IMR-90 (cell line): ENCODE results near the gene STXBP4. TPM values are rescaled to one million over a fixed set of nuclear protein-coding genes. Genes with fewer than 3 reads are reported as not detected.

ENCODE experiments used
- ATAC-seq: fragments of 200-7000 bp; cut with Tn5 transposase; 2 replicates; pipeline ENCODE4 v1.9.1; 2020; ENCODE audit warnings: low read depth, mild to moderate bottlenecking, moderate library complexity
- BruUV-seq: library from RNA; stranded (reverse); fragments of 400-500 nt; replicated peaks from 2 replicates; lab custom pipeline; 2021; lab: Mats Ljungman, UMichigan
- CTCF ChIA-PET: fragments of 300-600 bp; formaldehyde crosslinking; extraction: SDS; loops from one replicate; lab custom pipeline; 2021; ENCODE audit warnings: antibody characterized with exemption; lab: Yijun Ruan, JAX
- POLR2A ChIA-PET: fragments of 300-600 bp; sonication (Branson Sonifier 250); formaldehyde crosslinking; loops from one replicate; lab custom pipeline; 2022; ENCODE audit warnings: antibody characterized with exemption; ENCODE audit not compliant: unreplicated experiment; lab: Charles Lee
- DNase-seq: peaks from one replicate; pipeline ENCODE4 v3.0.0; 2013
- H2AFZ ChIP-seq: replicated peaks from 2 replicates; pipeline ENCODE3; 2013; ENCODE audit warnings: low read length, mild to moderate bottlenecking; ENCODE audit not compliant: poor library complexity
- H2AK5ac ChIP-seq: 2 replicates; pipeline ENCODE4 v1.6.1; 2013; ENCODE audit warnings: low read depth, low read length, inconsistent platforms
- H2AK9ac ChIP-seq: replicated peaks from 2 replicates; pipeline ENCODE3; 2013; ENCODE audit warnings: mild to moderate bottlenecking, low read depth, low read length, moderate library complexity; ENCODE audit not compliant: poor library complexity
- H2BK120ac ChIP-seq: 2 replicates; pipeline ENCODE4 v1.6.1; 2013; ENCODE audit warnings: low read depth, low read length, inconsistent platforms
- H2BK15ac ChIP-seq: 3 replicates; pipeline ENCODE4 v1.6.1; 2013; ENCODE audit warnings: low read depth, low read length, inconsistent platforms
- H2BK20ac ChIP-seq: 2 replicates; pipeline ENCODE4 v1.6.1; 2013; ENCODE audit warnings: low read depth, mild to moderate bottlenecking, inconsistent platforms, low read length, moderate library complexity
- H2BK5ac ChIP-seq: 2 replicates; pipeline ENCODE4 v1.6.1; 2013; ENCODE audit warnings: mild to moderate bottlenecking, low read depth, low read length, inconsistent platforms; ENCODE audit not compliant: poor library complexity, severe bottlenecking
- H3K14ac ChIP-seq: replicated peaks from 2 replicates; pipeline ENCODE4 v1.6.1; 2013; ENCODE audit warnings: low read depth, low read length, inconsistent platforms
- H3K18ac ChIP-seq: 2 replicates; pipeline ENCODE4 v1.6.1; 2013; ENCODE audit warnings: low read depth, low read length, control low read depth
- H3K23ac ChIP-seq: 2 replicates; pipeline ENCODE4 v1.6.1; 2013; ENCODE audit warnings: low read depth, low read length, inconsistent platforms
- H3K27ac ChIP-seq: 2 replicates; pipeline ENCODE4 v1.5.1; 2013; ENCODE audit warnings: mild to moderate bottlenecking, control low read depth, low read length; ENCODE audit not compliant: insufficient read depth
- H3K27me3 ChIP-seq: 2 replicates; pipeline ENCODE4 v1.6.1; 2013; ENCODE audit warnings: low read length; ENCODE audit not compliant: control insufficient read depth, insufficient read depth
- H3K36me3 ChIP-seq: 2 replicates; pipeline ENCODE4 v1.6.1; 2013; ENCODE audit warnings: low read length, mixed read lengths; ENCODE audit not compliant: control insufficient read depth, insufficient read depth
- H3K4ac ChIP-seq: 2 replicates; pipeline ENCODE4 v1.6.1; 2013; ENCODE audit warnings: low read depth, low read length, inconsistent platforms
- H3K4me1 ChIP-seq: 2 replicates; pipeline ENCODE4 v1.6.1; 2013; ENCODE audit warnings: low read length, mixed read lengths; ENCODE audit not compliant: control insufficient read depth, insufficient read depth
- H3K4me2 ChIP-seq: 2 replicates; pipeline ENCODE4 v1.6.1; 2013; ENCODE audit warnings: low read depth, mild to moderate bottlenecking, control low read depth, low read length, moderate library complexity
- H3K4me3 ChIP-seq: 2 replicates; pipeline ENCODE4 v1.5.1; 2013; ENCODE audit warnings: low read depth, mild to moderate bottlenecking, control low read depth, low read length, moderate library complexity; ENCODE audit not compliant: insufficient read depth
- H3K56ac ChIP-seq: 2 replicates; pipeline ENCODE4 v1.6.1; 2013; ENCODE audit warnings: low read length, inconsistent platforms; ENCODE audit not compliant: insufficient read depth; ENCODE audit errors: extremely low read depth
- H3K79me1 ChIP-seq, 2 experiments: 2 replicates each; pipeline ENCODE4 v1.6.1; 2013; ENCODE audit warnings: low read length in 2 of 2, inconsistent platforms in 1 of 2, low read depth in 1 of 2
- H3K9ac ChIP-seq: 2 replicates; pipeline ENCODE4 v1.6.1; 2013; ENCODE audit warnings: low read depth, low read length, control low read depth
- H3K9me1 ChIP-seq: 2 replicates; pipeline ENCODE4 v1.6.1; 2013; ENCODE audit warnings: low read length, inconsistent platforms; ENCODE audit not compliant: insufficient read depth
- H3K9me3 ChIP-seq: 2 replicates; pipeline ENCODE4 v1.6.1; 2013; ENCODE audit warnings: low read length; ENCODE audit not compliant: control insufficient read depth, insufficient read depth
- H4K20me1 ChIP-seq: 2 replicates; pipeline ENCODE4 v1.6.1; 2013; ENCODE audit warnings: low read length, inconsistent platforms; ENCODE audit not compliant: insufficient read depth
- H4K5ac ChIP-seq: 2 replicates; pipeline ENCODE4 v1.6.1; 2013; ENCODE audit warnings: mild to moderate bottlenecking, low read depth, low read length, control low read depth
- H4K8ac ChIP-seq, 2 experiments: 2 replicates each; pipeline ENCODE4 v1.6.1; 2013; ENCODE audit warnings: low read depth in 2 of 2, low read length in 2 of 2, control low read depth in 1 of 2, inconsistent platforms in 1 of 2
- H4K91ac ChIP-seq: 2 replicates; pipeline ENCODE4 v1.6.1; 2013; ENCODE audit warnings: low read depth, low read length, inconsistent platforms; ENCODE audit not compliant: insufficient read depth
- BHLHE40 ChIP-seq: fragments of 150-350 bp; IDR thresholded peaks from 2 replicates; pipeline ENCODE4 v1.6.1; 2016; ENCODE audit warnings: mild to moderate bottlenecking, low read depth, low read length
- CEBPB ChIP-seq: IDR thresholded peaks from 2 replicates; pipeline ENCODE4 v1.6.1; 2012; ENCODE audit warnings: low read depth, low read length, improper control_type of control experiment
- CHD1 ChIP-seq: IDR thresholded peaks from 2 replicates; pipeline ENCODE4 v1.6.1; 2012; ENCODE audit warnings: low read depth, low read length, improper control_type of control experiment
- ELK1 ChIP-seq: fragments of 150-350 bp; IDR thresholded peaks from 2 replicates; pipeline ENCODE4 v1.6.1; 2016; ENCODE audit warnings: low read depth, mild to moderate bottlenecking, low read length, moderate library complexity, borderline replicate concordance
- NFE2L2 ChIP-seq: fragments of 150-350 bp; IDR thresholded peaks from 2 replicates; pipeline ENCODE4 v1.6.1; 2016; ENCODE audit warnings: low read depth, mild to moderate bottlenecking, low read length
- POLR2A ChIP-seq: IDR thresholded peaks from 2 replicates; pipeline ENCODE4 v1.6.1; 2012; ENCODE audit warnings: mild to moderate bottlenecking, low read depth, low read length
- RCOR1 ChIP-seq: IDR thresholded peaks from 2 replicates; pipeline ENCODE4 v1.6.1; 2012; ENCODE audit warnings: mild to moderate bottlenecking, low read length, improper control_type of control experiment; ENCODE audit not compliant: insufficient replicate concordance
- USF2 ChIP-seq: fragments of 150-350 bp; IDR thresholded peaks from 2 replicates; pipeline ENCODE4 v1.6.1; 2017; ENCODE audit warnings: mild to moderate bottlenecking, antibody characterized with exemption, low read length, low read depth
- WGBS, 2 experiments: methylation state at CpG; one replicate each; pipeline versions ENCODE4 v1.1.5 to v1.1.7; 2013; ENCODE audit warnings: missing lambda C conversion rate in 2 of 2; ENCODE audit not compliant: insufficient read length in 1 of 2; ENCODE audit errors: extremely low coverage in 2 of 2; 5-methylcytosine and 5-hydroxymethylcytosine counted together
- dilution Hi-C: fragments of 300-500 bp; cut with HindIII; formaldehyde crosslinking; loops from one replicate; pipeline ENCODE4 v1.14.3; 2018; ENCODE audit warnings: low sequenced_read_pairs; ENCODE audit not compliant: unreplicated experiment
- in situ Hi-C: fragments of 300-500 bp; cut with MboI; formaldehyde crosslinking; loops from 3 replicates; pipeline ENCODE4 v1.14.3; 2019; ENCODE audit warnings: low sequenced_read_pairs, inconsistent platforms, mixed read lengths
- intact Hi-C: fragments of 100-400 bp; cut with micrococcal nuclease; formaldehyde crosslinking; loops from 2 replicates; pipeline ENCODE4 v1.10.0; 2022
- polyA plus RNA-seq, 3 experiments: library from polyadenylated mRNA; depleted of rRNA; stranded (reverse); fragments of >200 nt; gene quantifications; 2 replicates each; pipeline ENCODE4 v1.2.3, GENCODE V29; 2012; ENCODE audit warnings: low replicate concordance in 1 of 3
- total RNA-seq: library from RNA; depleted of rRNA; stranded (reverse); fragments of >200 nt; gene quantifications from 2 replicates; pipeline ENCODE4 v1.2.3, GENCODE V29; 2012

STXBP4 gene
- total and polyA plus RNA-seq, 2 of the 4 experiments (the other 2 are of a cell fraction), result 4.1 to 20.4 TPM

GRCh38 chr17:55216888-55217287 lies 248.3 kb downstream of the STXBP4 start:
- dilution Hi-C loops, result no loop called here
- H3K4me3 ChIP-seq, result no peak overlapping the region
- ATAC-seq, result no peak
- no peaks in the 10 kb centered on the region; the same call in 1 of the 2 replicates for H3K27me3 ChIP-seq
- H3K9ac ChIP-seq, result no peak overlapping the region
- no peaks in the 10 kb centered on the region for H3K4me1 ChIP-seq
- H3K14ac ChIP-seq, result no peak overlapping the region
- H3K9me3 ChIP-seq, result no peaks in the 10 kb centered on the region
- no peak overlapping the region for H2AFZ ChIP-seq
- no peak overlapping the region for H2BK120ac ChIP-seq
- no peaks in the 10 kb centered on the region for H3K36me3 ChIP-seq
- no peaks in the 10 kb centered on the region for H4K20me1 ChIP-seq
- no peak overlapping the region for H3K4ac ChIP-seq
- intact Hi-C loops, result no loop called here
- no peak for DNase-seq
- H3K9me1 ChIP-seq, result no peaks in the 10 kb centered on the region
- H4K5ac ChIP-seq, result no peak overlapping the region
- no peak overlapping the region for H2BK5ac ChIP-seq
- no peak overlapping the region for H3K18ac ChIP-seq
- no CpG with 5 or more reads among the region's 3 CpGs for WGBS, 2 experiments
- no TSS peak for BruUV-seq
- no peaks in the 10 kb centered on the region for H3K79me1 ChIP-seq
- H3K27ac ChIP-seq, result no peak overlapping the region
- H2BK15ac ChIP-seq, result no peak overlapping the region
- H3K23ac ChIP-seq, result no peak overlapping the region
- no peak overlapping the region for H2AK9ac ChIP-seq
- H2BK20ac ChIP-seq, result no peak overlapping the region
- TF ChIP-seq NFE2L2 (no peak), RCOR1 (no peak), POLR2A (no peak), CEBPB (no peak), CHD1 (no peak), ELK1 (no peak), BHLHE40 (no peak), USF2 (no peak)
- H4K8ac ChIP-seq, result no peak overlapping the region
- CTCF ChIA-PET, result interaction anchor here (0.7 kb wide), 1 partner anchor 40 kb away, joined by 4 read pairs; no protein-coding TSS in a partner anchor
- no peak overlapping the region for H2AK5ac ChIP-seq
- H4K91ac ChIP-seq, result no peak overlapping the region
- no peak overlapping the region for H3K56ac ChIP-seq
- POLR2A ChIA-PET, result no interaction called here
- no peak overlapping the region for H3K4me2 ChIP-seq
- in situ Hi-C loops, result no loop called here
